Measurements from ENCODE around the gene UNC5B. TPM values are rescaled to one million over a fixed set of nuclear protein-coding genes. Genes with fewer than 3 reads are reported as not detected.

UNC5B gene
- total RNA-seq, 4 donors from 2014 or later: 5.3 to 26.6 (median 17.7) TPM

DNA sequence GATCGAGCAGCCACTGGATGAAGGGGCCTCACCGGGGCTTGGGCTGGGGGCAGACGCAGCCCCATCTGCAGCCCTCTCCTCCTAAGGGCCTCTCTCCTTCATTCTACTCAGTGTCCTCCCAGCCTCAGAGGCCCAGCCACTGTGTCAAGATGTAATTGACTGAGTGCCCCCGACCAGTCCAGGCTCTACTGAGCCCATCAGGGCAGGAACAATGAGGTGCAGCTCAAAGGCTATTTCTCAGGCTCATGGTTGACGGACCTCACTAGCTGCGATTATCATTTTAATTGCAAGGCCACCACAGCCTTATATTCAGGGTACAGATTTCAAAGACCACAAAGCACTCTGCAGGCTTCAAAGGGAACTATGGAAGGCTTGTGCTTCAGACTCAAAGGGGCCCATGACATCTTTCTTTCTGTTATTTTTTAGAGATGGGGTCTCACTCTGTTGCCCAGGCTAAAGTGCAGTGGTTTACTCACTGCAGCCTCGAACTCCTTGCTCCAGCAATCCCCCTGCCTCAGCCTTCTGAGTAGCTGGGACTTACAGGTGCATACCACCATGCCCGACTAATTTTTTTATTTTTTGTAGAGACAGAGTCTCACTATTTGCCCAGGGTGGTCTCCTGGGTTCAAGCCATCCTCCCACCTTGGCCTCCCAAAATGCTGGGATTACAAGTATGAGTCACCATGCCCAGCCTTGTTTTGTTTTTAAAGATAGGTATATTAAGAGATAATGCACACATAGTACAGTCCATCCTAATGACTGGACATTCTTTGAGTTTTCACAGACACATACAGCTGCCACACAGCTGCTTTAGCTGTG lies 130.4 kb downstream of the UNC5B start:
- no peaks in the 10 kb centered on the region for H3K36me3 ChIP-seq
- no peak for TF ChIP-seq CTCF (IDR thresholded peaks at IDR 0.05)
- no peak for TF ChIP-seq POLR2A (IDR thresholded peaks at IDR 0.05)
- intact Hi-C loops (cut with DNase I; ENCODE audit: low total_unique reads): no loop called here

DNA sequence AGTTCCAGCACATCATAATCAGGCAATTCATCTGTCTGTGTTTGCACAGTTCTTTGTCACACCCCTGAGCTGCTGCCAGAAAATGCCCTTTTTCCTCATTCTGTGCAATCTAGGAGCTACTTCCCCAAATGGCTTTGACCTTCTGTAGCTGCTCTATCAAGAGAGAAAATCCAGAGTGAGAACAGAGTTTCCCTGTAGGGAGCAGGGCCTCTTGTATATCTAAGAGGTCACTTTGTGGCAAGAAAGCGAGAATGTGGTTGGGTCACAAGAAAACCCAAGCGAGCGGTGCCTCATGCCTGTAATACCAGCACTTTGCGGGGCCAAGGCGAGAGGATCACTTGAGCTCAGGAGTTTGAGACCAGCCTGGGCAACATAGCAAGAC lies 131.0 kb downstream of the UNC5B start:
- Histone ChIP-seq H3K4me1 (no peaks in the 10 kb centered on the region), H3K4me3 (no peak overlapping the region), H3K36me3 (no peaks in the 10 kb centered on the region), H3K27me3 (no peaks in the 10 kb centered on the region), H3K27ac (no peak overlapping the region), H3K9me3 (no peaks in the 10 kb centered on the region)
- DNase-seq: no peak
- TF ChIP-seq POLR2A (IDR thresholded peaks at IDR 0.05): no peak
- intact Hi-C loops (cut with DNase I; ENCODE audit: low total_unique reads): no loop called here

More for the DNA sequence above, 130.4 kb downstream of the UNC5B start:
- Histone ChIP-seq H3K27ac (no peak overlapping the region), H3K27me3 (no peaks in the 10 kb centered on the region), H3K4me3 (no peak overlapping the region), H3K4me1 (no peaks in the 10 kb centered on the region), H3K9me3 (no peaks in the 10 kb centered on the region)
- no peak for DNase-seq

DNA sequence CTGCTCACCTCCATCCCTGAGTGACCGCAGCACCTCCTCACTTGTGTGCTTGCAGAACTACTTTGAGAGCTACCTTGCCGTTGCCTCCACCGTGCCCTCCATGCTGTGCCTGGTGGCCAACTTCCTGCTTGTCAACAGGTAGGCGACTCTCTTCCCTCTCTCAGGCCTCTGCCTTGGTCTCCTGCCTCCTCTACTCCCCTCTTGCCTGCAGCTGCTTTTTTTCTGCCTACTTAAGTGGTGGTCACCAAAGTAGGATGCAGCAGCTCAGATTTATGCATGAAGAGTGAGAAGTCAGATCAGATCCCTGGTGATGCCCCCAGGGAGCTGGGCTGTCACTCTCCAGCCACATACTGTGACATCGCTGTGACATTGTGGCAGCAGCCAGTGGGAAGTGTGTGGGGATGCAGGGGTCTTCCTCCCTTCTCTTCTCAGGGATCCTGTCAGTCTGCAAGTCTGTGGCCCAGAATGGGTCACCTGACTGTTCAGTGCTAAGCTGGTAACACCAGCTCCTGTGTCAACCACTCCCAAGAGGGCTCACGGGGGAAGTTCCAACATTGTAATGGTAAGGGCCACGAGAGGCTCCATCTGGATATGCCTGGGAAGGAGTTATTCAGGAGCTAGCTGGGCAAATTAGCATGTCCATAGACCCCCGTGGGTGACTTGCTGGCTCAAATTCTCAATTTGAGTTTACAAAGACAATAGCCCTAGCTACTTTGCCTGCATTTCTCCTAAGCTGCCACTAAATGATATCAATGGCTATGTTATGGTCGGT lies 132.0 kb downstream of the UNC5B start:
- no peaks in the 10 kb centered on the region for H3K36me3 ChIP-seq
- H3K27me3 ChIP-seq: no peaks in the 10 kb centered on the region
- no peak for DNase-seq
- H3K4me1 ChIP-seq: no peaks in the 10 kb centered on the region
- intact Hi-C loops (cut with DNase I; ENCODE audit: low total_unique reads): no loop called here
- H3K9me3 ChIP-seq: no peaks in the 10 kb centered on the region
- TF ChIP-seq CTCF (IDR thresholded peaks at IDR 0.05) (no peak), POLR2A (IDR thresholded peaks at IDR 0.05) (no peak)
- no peak overlapping the region for H3K27ac ChIP-seq
- H3K4me3 ChIP-seq: no peak overlapping the region

DNA sequence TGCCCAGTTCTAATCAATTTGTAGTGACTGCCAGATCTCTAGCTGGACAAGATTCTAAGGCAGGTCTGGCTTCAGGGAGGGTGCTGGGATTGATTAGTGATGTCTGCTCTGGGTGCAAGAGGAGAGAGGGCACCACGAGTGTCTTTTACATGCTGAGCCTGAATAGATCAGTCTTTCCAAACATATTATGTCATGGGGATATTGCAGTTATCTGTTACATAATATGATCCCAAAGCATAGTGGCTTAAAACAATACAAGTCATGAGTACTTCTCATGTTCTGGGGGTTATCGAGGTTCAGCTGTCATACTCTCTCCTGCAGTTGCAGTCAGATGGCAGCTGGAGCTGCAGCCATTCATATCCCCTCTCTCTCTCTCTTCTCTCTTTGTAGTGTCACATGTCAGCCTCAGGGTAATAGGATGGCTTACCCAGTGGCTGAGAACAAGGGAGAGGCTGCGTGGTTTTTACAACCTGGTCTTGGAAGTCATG lies 132.7 kb downstream of the UNC5B start:
- intact Hi-C loops (cut with DNase I; ENCODE audit: low total_unique reads): no loop called here
- no peak for DNase-seq
- TF ChIP-seq POLR2A (IDR thresholded peaks at IDR 0.05): no peak
- no peak for TF ChIP-seq CTCF (IDR thresholded peaks at IDR 0.05)
- H3K27me3 ChIP-seq: no peaks in the 10 kb centered on the region
- H3K9me3 ChIP-seq: no peaks in the 10 kb centered on the region
- no peak overlapping the region for H3K4me3 ChIP-seq
- no peak overlapping the region for H3K27ac ChIP-seq
- no peaks in the 10 kb centered on the region for H3K4me1 ChIP-seq
- no peaks in the 10 kb centered on the region for H3K36me3 ChIP-seq

DNA sequence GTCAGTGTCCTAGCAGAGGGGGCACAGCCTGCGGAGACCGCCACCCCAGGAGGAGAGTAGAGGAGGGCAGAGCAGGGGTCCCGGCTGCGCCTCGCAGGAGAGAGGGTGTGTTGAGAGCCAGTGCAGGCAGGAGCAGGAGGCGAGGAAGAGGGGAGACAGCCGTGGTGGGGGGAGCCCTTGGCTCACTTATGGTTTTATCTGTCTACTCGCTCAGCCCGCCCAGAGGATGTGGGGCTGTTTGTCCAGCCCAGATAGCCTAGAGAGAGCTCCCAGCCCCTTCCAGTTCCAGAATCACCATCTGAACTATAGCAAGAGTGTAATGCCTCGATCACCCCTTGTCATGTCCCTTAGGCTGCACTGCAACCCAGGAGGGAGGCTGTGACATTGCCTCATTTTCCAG lies 133.3 kb downstream of the UNC5B start:
- Histone ChIP-seq H3K27ac (no peak overlapping the region), H3K4me3 (no peak overlapping the region), H3K4me1 (no peaks in the 10 kb centered on the region), H3K27me3 (no peaks in the 10 kb centered on the region), H3K9me3 (no peaks in the 10 kb centered on the region), H3K36me3 (no peaks in the 10 kb centered on the region)
- no peak for TF ChIP-seq POLR2A (IDR thresholded peaks at IDR 0.05)
- no peak for TF ChIP-seq CTCF (IDR thresholded peaks at IDR 0.05)
- DNase-seq: no peak
- intact Hi-C loops (cut with DNase I; ENCODE audit: low total_unique reads): no loop called here
